Suprapubic skin (tissue), 4 donors: ENCODE results near the gene TSKU.

Experiments
- EP300 ChIP-seq: sonication (generic); formaldehyde crosslinking; IDR thresholded peaks from one replicate; pipeline ENCODE4 v1.6.1; 2017; ENCODE audit warnings: antibody characterized with exemption
- POLR2A ChIP-seq, 2 donors: fragments of 450-650 bp; IDR thresholded peaks; one replicate each; pipeline ENCODE4 v1.6.1; 2017; ENCODE audit warnings: antibody characterized with exemption in 2 of 2, mild to moderate bottlenecking in 2 of 2, moderate library complexity in 2 of 2
- POLR2AphosphoS5 ChIP-seq, 3 donors: sonication (generic); formaldehyde crosslinking; IDR thresholded peaks; one replicate each; pipeline ENCODE4 v1.6.1; 2017; ENCODE audit warnings: antibody characterized with exemption in 3 of 3
- TF ChIP-seq, protein P1 (sequence below), 2 donors: fragments of 200-600 bp in 1 of 2; fragments of 450-650 bp in 1 of 2; sonication (generic) in 1 of 2; IDR thresholded peaks; one replicate each; pipeline ENCODE4 v1.5.1; 2016 to 2019; ENCODE audit warnings: antibody characterized with exemption in 2 of 2, mild to moderate bottlenecking in 1 of 2, moderate library complexity in 1 of 2

DNA sequence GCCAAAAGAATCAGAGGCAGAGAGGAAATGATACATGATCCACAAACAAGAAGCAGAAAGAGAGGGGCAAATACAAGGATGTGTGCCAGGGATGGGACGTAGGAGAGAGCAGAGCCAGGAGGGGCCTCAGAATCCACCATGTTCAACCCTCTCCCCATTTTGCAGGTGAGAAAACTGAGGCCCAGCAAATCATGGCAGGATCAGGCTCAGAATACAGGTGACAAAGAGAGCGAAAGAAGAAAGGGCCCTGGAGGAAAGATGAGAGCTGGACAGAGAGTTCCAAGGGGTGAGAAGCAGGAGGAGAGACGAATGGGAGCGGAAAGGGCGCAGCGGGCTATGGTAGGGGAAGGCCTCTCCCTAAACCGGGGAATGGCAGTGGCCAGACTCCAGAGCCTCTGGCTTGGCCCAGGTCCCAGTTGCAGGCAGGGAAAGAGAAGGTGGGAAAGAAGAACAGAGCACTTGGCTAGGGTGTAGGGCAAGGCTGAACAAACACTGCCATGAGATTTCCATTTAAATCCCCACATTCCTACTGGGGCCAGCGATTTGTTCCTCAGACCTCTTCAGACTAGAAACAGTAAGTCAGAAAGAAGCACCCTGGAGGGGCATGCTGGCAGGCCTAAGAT, 44.4 kb upstream of the TSKU start:
- TF ChIP-seq, protein P1, sequence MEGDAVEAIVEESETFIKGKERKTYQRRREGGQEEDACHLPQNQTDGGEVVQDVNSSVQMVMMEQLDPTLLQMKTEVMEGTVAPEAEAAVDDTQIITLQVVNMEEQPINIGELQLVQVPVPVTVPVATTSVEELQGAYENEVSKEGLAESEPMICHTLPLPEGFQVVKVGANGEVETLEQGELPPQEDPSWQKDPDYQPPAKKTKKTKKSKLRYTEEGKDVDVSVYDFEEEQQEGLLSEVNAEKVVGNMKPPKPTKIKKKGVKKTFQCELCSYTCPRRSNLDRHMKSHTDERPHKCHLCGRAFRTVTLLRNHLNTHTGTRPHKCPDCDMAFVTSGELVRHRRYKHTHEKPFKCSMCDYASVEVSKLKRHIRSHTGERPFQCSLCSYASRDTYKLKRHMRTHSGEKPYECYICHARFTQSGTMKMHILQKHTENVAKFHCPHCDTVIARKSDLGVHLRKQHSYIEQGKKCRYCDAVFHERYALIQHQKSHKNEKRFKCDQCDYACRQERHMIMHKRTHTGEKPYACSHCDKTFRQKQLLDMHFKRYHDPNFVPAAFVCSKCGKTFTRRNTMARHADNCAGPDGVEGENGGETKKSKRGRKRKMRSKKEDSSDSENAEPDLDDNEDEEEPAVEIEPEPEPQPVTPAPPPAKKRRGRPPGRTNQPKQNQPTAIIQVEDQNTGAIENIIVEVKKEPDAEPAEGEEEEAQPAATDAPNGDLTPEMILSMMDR (IDR thresholded peaks at IDR 0.05) = no peak
- TF ChIP-seq POLR2A (IDR thresholded peaks at IDR 0.05) = no peak
- no peak for TF ChIP-seq EP300
- no peak for TF ChIP-seq POLR2AphosphoS5 (IDR thresholded peaks at IDR 0.05)
